Measurements from ENCODE around the gene WASF2. TPM values are rescaled to one million over a fixed set of nuclear protein-coding genes. Genes with fewer than 3 reads are reported as not detected.
"Not testable (repeated sequence)": the region's sequence is repeated elsewhere in the genome, so short reads cannot be mapped to it uniquely, and the experiment has no call there.

WASF2 gene
- total RNA-seq (2022) = 59.2 and 68.6 TPM in 2 replicates
- Bru-seq, nascent RNA = percentile 73 among the genes with signal in this experiment
- percentile 73 among the genes with signal in this experiment for BruChase-seq, experiment 1, labeled RNA remaining after a 2-hour chase
- percentile 85 among the genes with signal in this experiment for BruChase-seq, experiment 2, labeled RNA remaining after a 6-hour chase
- long read RNA-seq, full-length matches to known transcripts = 34 of 52 reads
- long read RNA-seq, partial matches to known transcripts = 2 of 52 reads
- long read RNA-seq, other reads (novel, unspliced or antisense) = 16 of 52 reads

GRCh38 chr1:27489973-27490741, at the start of gene WASF2:
Gene WASF2, minus strand, starts transcription at chr1:27490167. Its CDS starts 61,277 bp downstream, at chr1:27428890.
- peaks cover 21% of the 10 kb centered on the region for H3K36me3 Mint-ChIP-seq (ENCODE audit: insufficient read depth, unreplicated experiment)
- Histone ChIP-seq H3K36me3 (ENCODE audit: control insufficient read depth, insufficient read depth, low read length) (no peaks in the 10 kb centered on the region), H3K27me3 (replicated peaks; ENCODE audit: control insufficient read depth, insufficient read depth, low read length) (no peaks in the 10 kb centered on the region), H3K4me3 (ENCODE audit: low read depth, low read length) (peak within 1 kb of the TSS; percentile 91), H3K9me3 (no peaks in the 10 kb centered on the region), H3K4me1 (peaks cover 11% of the 10 kb centered on the region)
- POLR2A ChIA-PET = interaction anchor here (0.5 to 1.3 kb wide), 8 partner anchors 15 to 177 kb away, joined by 3 to 28 read pairs (median 5); no protein-coding TSS in a partner anchor
- H3K27me3 Mint-ChIP-seq (ENCODE audit: insufficient read depth, unreplicated experiment) = no peaks in the 10 kb centered on the region
- BruUV-seq (replicated peaks) = no TSS peak
- peak; percentile 95 to 96 for DNase-seq
- intact Hi-C loops (cut with micrococcal nuclease; ENCODE audit: unreplicated experiment) = loop anchor here (2.0 to 10.0 kb wide), 3 partner anchors 37 to 115 kb away; partner anchors contain the start of gene AHDC1
- CTCF ChIA-PET = interaction anchor here (0.6 to 1.3 kb wide), 8 partner anchors 11 to 1965 kb away, joined by 3 to 7 read pairs (median 4); no protein-coding TSS in a partner anchor
- no peaks in the 10 kb centered on the region for H3K9me3 Mint-ChIP-seq (ENCODE audit: unreplicated experiment)
- H3K4me3 Mint-ChIP-seq (ENCODE audit: unreplicated experiment) = peak within 1 kb of the TSS; percentile 93
- peak within 1 kb of the TSS; percentile 100 for H3K27ac Mint-ChIP-seq (ENCODE audit: unreplicated experiment)
- TF ChIP-seq CTCF (IDR thresholded peaks at IDR 0.05; ENCODE audit: insufficient read depth in 1 of 2, low read depth in 1 of 2, low read length in 1 of 2, severe bottlenecking in 1 of 2, unreplicated experiment in 1 of 2) = no peak
- peaks cover 6% of the 10 kb centered on the region for H3K4me1 Mint-ChIP-seq (ENCODE audit: low read depth, unreplicated experiment)

- no peak for TF ChIP-seq CTCF (IDR thresholded peaks at IDR 0.05; ENCODE audit: insufficient read depth in 1 of 2, low read depth in 1 of 2, low read length in 1 of 2, severe bottlenecking in 1 of 2, unreplicated experiment in 1 of 2)
- Mint-ChIP-seq H3K9me3 (ENCODE audit: unreplicated experiment) (no peaks in the 10 kb centered on the region), H3K27ac (ENCODE audit: unreplicated experiment) (no peak overlapping the region), H3K27me3 (ENCODE audit: insufficient read depth, unreplicated experiment) (no peaks in the 10 kb centered on the region), H3K36me3 (ENCODE audit: insufficient read depth, unreplicated experiment) (peaks cover 26% of the 10 kb centered on the region), H3K4me1 (ENCODE audit: low read depth, unreplicated experiment) (peaks cover 20% of the 10 kb centered on the region), H3K4me3 (ENCODE audit: unreplicated experiment) (no peak overlapping the region)
- ChIA-PET POLR2A (no interaction called here), CTCF (no interaction called here)
- no peaks in the 10 kb centered on the region for H3K36me3 ChIP-seq (ENCODE audit: control insufficient read depth, insufficient read depth, low read length)
- peaks cover 15% of the 10 kb centered on the region for H3K4me1 ChIP-seq
- H3K4me3 ChIP-seq (ENCODE audit: low read depth, low read length) = no peak overlapping the region
- no peaks in the 10 kb centered on the region for H3K9me3 ChIP-seq
- DNase-seq = no peak
- BruUV-seq (replicated peaks) = no TSS peak
- H3K27me3 ChIP-seq (replicated peaks; ENCODE audit: control insufficient read depth, insufficient read depth, low read length) = no peaks in the 10 kb centered on the region
- intact Hi-C loops (cut with micrococcal nuclease; ENCODE audit: unreplicated experiment) = no loop called here
Measured at GRCh38 chr1:27538793-27539192, 48.8 kb upstream of the WASF2 start.

- H3K4me3 Mint-ChIP-seq (ENCODE audit: unreplicated experiment); H3K27ac Mint-ChIP-seq (ENCODE audit: unreplicated experiment); intact Hi-C loops (cut with micrococcal nuclease; ENCODE audit: unreplicated experiment); H3K4me3 ChIP-seq (ENCODE audit: low read depth, low read length); POLR2A ChIA-PET; H3K9me3 Mint-ChIP-seq (ENCODE audit: unreplicated experiment); H3K9me3 ChIP-seq; H3K27me3 Mint-ChIP-seq (ENCODE audit: insufficient read depth, unreplicated experiment); H3K36me3 ChIP-seq (ENCODE audit: control insufficient read depth, insufficient read depth, low read length); H3K27me3 ChIP-seq (replicated peaks; ENCODE audit: control insufficient read depth, insufficient read depth, low read length); DNase-seq; BruUV-seq (replicated peaks): not testable (repeated sequence)
- peaks cover 14% of the 10 kb centered on the region for H3K4me1 ChIP-seq
- Mint-ChIP-seq H3K36me3 (ENCODE audit: insufficient read depth, unreplicated experiment) (peaks cover 31% of the 10 kb centered on the region), H3K4me1 (ENCODE audit: low read depth, unreplicated experiment) (peaks cover 20% of the 10 kb centered on the region)
- CTCF ChIA-PET = interaction anchor here (0.7 kb wide), 1 partner anchor 15 kb away, joined by 5 read pairs; no protein-coding TSS in a partner anchor
Measured at GRCh38 chr1:27538305-27538676, 48.3 kb upstream of the WASF2 start.
